Endothelial cell (in vitro differentiated cells): ENCODE data around the gene PIGC. TPM values are rescaled to one million over a fixed set of nuclear protein-coding genes. Genes with fewer than 3 reads are reported as not detected.

Experiments
- DNase-seq: peaks from one replicate; pipeline ENCODE4 v3.0.0; 2021; ENCODE audit warnings: low spot score
- H3K27ac Mint-ChIP-seq: one replicate; pipeline ENCODE4 v1.8.0; 2021; ENCODE audit warnings: mixed read lengths, inconsistent platforms; ENCODE audit not compliant: unreplicated experiment
- H3K27me3 Mint-ChIP-seq: one replicate; pipeline ENCODE4 v1.8.0; 2021; ENCODE audit warnings: mild to moderate bottlenecking, moderate library complexity, mixed read lengths, inconsistent platforms; ENCODE audit not compliant: unreplicated experiment
- H3K36me3 Mint-ChIP-seq: one replicate; pipeline ENCODE4 v1.8.0; 2021; ENCODE audit warnings: mild to moderate bottlenecking, low read depth, mixed read lengths, inconsistent platforms; ENCODE audit not compliant: unreplicated experiment
- H3K4me1 Mint-ChIP-seq: one replicate; pipeline ENCODE4 v1.8.0; 2021; ENCODE audit warnings: mild to moderate bottlenecking, mixed read lengths, inconsistent platforms; ENCODE audit not compliant: unreplicated experiment
- H3K4me3 Mint-ChIP-seq: one replicate; pipeline ENCODE4 v1.8.0; 2021; ENCODE audit warnings: mild to moderate bottlenecking, mixed read lengths, inconsistent platforms; ENCODE audit not compliant: unreplicated experiment
- H3K9me3 Mint-ChIP-seq: one replicate; pipeline ENCODE4 v1.8.0; 2021; ENCODE audit warnings: mixed read lengths, inconsistent platforms; ENCODE audit not compliant: unreplicated experiment
- CTCF ChIP-seq: fragments of 200-600 bp; sonication (generic); IDR thresholded peaks from one replicate; pipeline ENCODE4 v1.5.0; 2021; ENCODE audit warnings: antibody characterized with exemption; ENCODE audit not compliant: unreplicated experiment
- total RNA-seq: library from RNA; stranded (reverse); fragmentation: NEBNext Ultra II Directional; extraction: Animal tissue kit (Norgen Biotek cat#: 25700); gene quantifications from one replicate; pipeline ENCODE4 v1.2.1, GENCODE V29; 2021; ENCODE audit not compliant: unreplicated experiment

Gene PIGC
- total RNA-seq, 1 donor from 2014 or later, result 23.7 TPM

- no peak for TF ChIP-seq CTCF
- H3K4me1 Mint-ChIP-seq, result peaks cover 46% of the 10 kb centered on the region
- no peak overlapping the region for H3K4me3 Mint-ChIP-seq
- no peaks in the 10 kb centered on the region for H3K27me3 Mint-ChIP-seq
- H3K9me3 Mint-ChIP-seq, result no peaks in the 10 kb centered on the region
- no peaks in the 10 kb centered on the region for H3K36me3 Mint-ChIP-seq
- no peak for DNase-seq
- peak overlapping the region; percentile 39 for H3K27ac Mint-ChIP-seq
Measured at GRCh38 chr1:172473842-172474241, 30.0 kb upstream of the PIGC start.

GRCh38 chr1:172473302-172473701 lies 29.4 kb upstream of the PIGC start:
- no peaks in the 10 kb centered on the region for H3K36me3 Mint-ChIP-seq
- DNase-seq, result no peak
- H3K4me3 Mint-ChIP-seq, result no peak overlapping the region
- peaks cover 46% of the 10 kb centered on the region for H3K4me1 Mint-ChIP-seq
- H3K27ac Mint-ChIP-seq, result peak overlapping the region; percentile 33
- no peak for TF ChIP-seq CTCF
- H3K9me3 Mint-ChIP-seq, result no peaks in the 10 kb centered on the region
- H3K27me3 Mint-ChIP-seq, result no peaks in the 10 kb centered on the region

- Mint-ChIP-seq H3K4me1 (peaks cover 46% of the 10 kb centered on the region), H3K27me3 (peaks cover under 1% of the 10 kb centered on the region), H3K9me3 (no peaks in the 10 kb centered on the region), H3K36me3 (no peaks in the 10 kb centered on the region), H3K4me3 (no peak overlapping the region), H3K27ac (no peak overlapping the region)
- DNase-seq, result no peak
- TF ChIP-seq CTCF, result no peak
Measured at GRCh38 chr1:172472495-172472894, 28.6 kb upstream of the PIGC start.

- Mint-ChIP-seq H3K9me3 (no peaks in the 10 kb centered on the region), H3K27ac (no peak overlapping the region), H3K4me1 (peaks cover 46% of the 10 kb centered on the region), H3K27me3 (peaks cover 1% of the 10 kb centered on the region), H3K4me3 (no peak overlapping the region), H3K36me3 (no peaks in the 10 kb centered on the region)
- no peak for TF ChIP-seq CTCF
- DNase-seq, result no peak
Measured at GRCh38 chr1:172471666-172472065, 27.8 kb upstream of the PIGC start.

- H3K27ac Mint-ChIP-seq, result no peak overlapping the region
- H3K27me3 Mint-ChIP-seq, result peaks cover 1% of the 10 kb centered on the region
- no peak for DNase-seq
- H3K9me3 Mint-ChIP-seq, result no peaks in the 10 kb centered on the region
- no peak overlapping the region for H3K4me3 Mint-ChIP-seq
- no peaks in the 10 kb centered on the region for H3K36me3 Mint-ChIP-seq
- no peak for TF ChIP-seq CTCF
- H3K4me1 Mint-ChIP-seq, result peaks cover 44% of the 10 kb centered on the region
Measured at GRCh38 chr1:172470149-172470548, 26.3 kb upstream of the PIGC start.
